Brain microvascular endothelial cell (primary cell): Measurements from ENCODE around the gene PRKCH.

Source experiments
- DNase-seq: peaks from one replicate; pipeline ENCODE4 v3.0.0-alpha.2; 2020
- H3K27ac ChIP-seq: fragments of 250-450 bp; sonication (Bioruptor Pico); 2 replicates; pipeline ENCODE4 v1.5.1; 2020; ENCODE audit warnings: mild to moderate bottlenecking, moderate library complexity
- H3K27me3 ChIP-seq: fragments of 250-450 bp; sonication (Bioruptor Pico); replicated peaks from 2 replicates; pipeline ENCODE4 v1.5.1; 2020; ENCODE audit warnings: mild to moderate bottlenecking
- H3K36me3 ChIP-seq: fragments of 250-450 bp; sonication (Bioruptor Pico); replicated peaks from 2 replicates; pipeline ENCODE4 v1.5.1; 2020; ENCODE audit warnings: mild to moderate bottlenecking
- H3K4me3 ChIP-seq: 2 replicates; pipeline ENCODE4 v1.5.1; 2011; ENCODE audit warnings: low read depth, mild to moderate bottlenecking, control low read depth, low read length, moderate library complexity
- in situ Hi-C: cut with HindIII; loops from 2 replicates; pipeline ENCODE4 v1.10.0; 2017; ENCODE audit warnings: low sequenced_read_pairs, low pct_ligation_motif_present
- TF ChIP-seq, protein P1 (sequence below): IDR thresholded peaks from 2 replicates; pipeline ENCODE4 v1.5.1; 2011; ENCODE audit warnings: low read depth, mild to moderate bottlenecking, moderate library complexity, low read length, control low read depth, inconsistent platforms; ENCODE audit errors: missing control alignments

Gene PRKCH

DNA sequence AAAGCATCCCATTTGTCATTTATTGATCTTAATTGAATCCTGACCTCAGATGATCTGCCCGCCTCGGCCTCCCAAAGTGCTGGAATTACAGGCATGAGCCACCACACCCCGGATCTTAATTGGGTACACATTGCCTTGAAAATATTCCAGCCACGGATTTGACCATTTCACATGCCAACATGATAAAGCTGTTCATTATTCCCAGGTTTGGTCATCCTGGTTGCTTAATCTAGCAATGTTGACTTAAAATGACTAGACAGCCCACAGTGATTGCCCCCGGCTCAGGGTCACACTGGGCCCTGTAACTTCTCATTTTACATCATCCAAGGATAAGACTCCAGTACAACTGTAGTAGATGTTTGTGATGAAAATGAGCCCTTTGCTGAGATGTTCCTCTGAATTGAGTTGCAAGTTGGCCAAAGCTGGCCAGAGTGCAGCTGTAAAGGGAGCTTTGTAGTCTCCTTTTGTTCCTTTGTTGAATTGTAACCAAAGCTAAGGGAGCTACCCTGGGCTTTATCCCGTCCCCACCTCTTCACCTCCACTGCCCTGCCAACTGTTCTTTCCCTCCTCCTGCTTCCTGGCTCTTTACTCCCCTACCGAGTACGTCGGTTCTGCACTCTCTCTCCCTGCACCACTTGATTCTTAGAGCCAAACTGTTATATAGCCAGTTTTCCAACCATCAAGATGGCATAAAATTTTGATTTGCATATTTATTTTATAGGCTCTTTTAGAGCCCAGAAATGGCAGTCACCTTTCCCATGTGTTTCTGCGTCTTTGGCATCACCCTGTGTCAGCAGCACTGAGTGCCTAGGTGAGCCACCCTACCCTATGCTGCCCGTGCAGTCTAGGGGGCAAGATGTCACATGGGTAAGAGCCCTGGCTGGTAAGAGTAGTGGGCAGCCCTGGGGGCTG is 232.6 kb downstream of the PRKCH start:
- no peaks in the 10 kb centered on the region for H3K36me3 ChIP-seq
- H3K27me3 ChIP-seq, result no peaks in the 10 kb centered on the region
- TF ChIP-seq, protein P1, sequence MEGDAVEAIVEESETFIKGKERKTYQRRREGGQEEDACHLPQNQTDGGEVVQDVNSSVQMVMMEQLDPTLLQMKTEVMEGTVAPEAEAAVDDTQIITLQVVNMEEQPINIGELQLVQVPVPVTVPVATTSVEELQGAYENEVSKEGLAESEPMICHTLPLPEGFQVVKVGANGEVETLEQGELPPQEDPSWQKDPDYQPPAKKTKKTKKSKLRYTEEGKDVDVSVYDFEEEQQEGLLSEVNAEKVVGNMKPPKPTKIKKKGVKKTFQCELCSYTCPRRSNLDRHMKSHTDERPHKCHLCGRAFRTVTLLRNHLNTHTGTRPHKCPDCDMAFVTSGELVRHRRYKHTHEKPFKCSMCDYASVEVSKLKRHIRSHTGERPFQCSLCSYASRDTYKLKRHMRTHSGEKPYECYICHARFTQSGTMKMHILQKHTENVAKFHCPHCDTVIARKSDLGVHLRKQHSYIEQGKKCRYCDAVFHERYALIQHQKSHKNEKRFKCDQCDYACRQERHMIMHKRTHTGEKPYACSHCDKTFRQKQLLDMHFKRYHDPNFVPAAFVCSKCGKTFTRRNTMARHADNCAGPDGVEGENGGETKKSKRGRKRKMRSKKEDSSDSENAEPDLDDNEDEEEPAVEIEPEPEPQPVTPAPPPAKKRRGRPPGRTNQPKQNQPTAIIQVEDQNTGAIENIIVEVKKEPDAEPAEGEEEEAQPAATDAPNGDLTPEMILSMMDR, result peak; percentile 10
- H3K27ac ChIP-seq, result peak overlapping the region; percentile 97
- H3K4me3 ChIP-seq, result no peak overlapping the region
- in situ Hi-C loops, result loop anchor here (25.0 kb wide), 1 partner anchor 158 kb away; no protein-coding TSS in a partner anchor
- DNase-seq, result peak; percentile 97

DNA sequence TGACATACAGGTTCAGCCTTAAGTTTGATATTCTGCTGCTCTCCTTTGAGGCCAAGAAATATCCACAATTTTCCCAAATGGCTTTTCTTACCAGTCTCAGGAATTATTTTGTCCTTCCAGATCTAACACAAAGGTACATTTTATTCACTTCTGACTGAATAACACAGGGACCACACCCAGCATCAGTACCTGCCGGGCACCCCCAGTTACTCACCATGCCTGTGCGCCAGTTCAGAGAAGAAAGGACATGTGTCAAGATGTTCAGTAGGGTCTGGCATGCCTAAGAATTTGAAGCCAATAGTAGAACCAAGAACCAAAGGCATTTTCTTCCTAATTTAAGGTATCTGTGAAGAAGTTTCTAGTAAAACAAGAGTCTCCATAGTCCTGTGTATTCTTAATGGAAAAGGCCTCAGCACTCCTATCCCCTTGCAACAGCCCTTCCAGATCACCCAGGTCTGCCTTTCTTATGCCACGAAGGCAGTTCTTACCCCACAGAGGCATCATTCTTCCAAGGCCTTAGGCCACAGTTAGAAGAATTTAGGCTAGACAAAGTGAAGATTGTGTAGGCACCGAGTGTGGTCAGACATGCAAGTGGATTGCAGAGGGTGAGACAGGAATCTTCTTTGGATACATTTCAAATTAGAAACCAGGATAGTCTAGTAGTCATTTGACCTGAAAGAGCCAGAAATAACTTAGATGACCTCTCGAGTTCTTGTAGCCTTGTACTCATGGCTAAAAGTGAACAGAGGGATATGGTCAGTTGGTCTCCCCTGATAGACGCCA is 233.9 kb downstream of the PRKCH start:
- DNase-seq, result no peak
- H3K4me3 ChIP-seq, result no peak overlapping the region
- H3K36me3 ChIP-seq, result no peaks in the 10 kb centered on the region

DNA sequence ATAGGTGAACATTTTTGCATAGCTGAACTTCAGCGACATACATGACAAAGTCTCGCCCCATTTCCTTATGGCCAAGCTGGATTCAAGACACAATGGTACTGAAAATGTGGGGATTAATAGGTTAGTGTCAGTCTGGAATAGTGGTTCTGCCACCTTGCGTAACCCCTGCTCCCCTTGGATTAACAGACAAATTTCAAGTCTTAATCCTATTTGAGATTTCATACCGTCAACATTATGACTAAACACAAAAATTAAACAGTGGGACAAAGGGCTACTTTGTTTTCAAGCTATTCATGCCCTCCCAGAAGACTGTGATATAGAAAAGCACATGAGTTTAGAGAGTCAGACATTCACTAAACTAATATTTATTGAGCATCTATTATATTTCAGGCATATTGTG is 235.1 kb downstream of the PRKCH start:
- TF ChIP-seq, protein P1, result no peak
- no peaks in the 10 kb centered on the region for H3K27me3 ChIP-seq
- no peaks in the 10 kb centered on the region for H3K36me3 ChIP-seq
- no peak for DNase-seq
- no peak overlapping the region for H3K4me3 ChIP-seq
- in situ Hi-C loops, result loop anchor here (25.0 kb wide), 1 partner anchor 156 kb away; no protein-coding TSS in a partner anchor
- no peak overlapping the region for H3K27ac ChIP-seq

More for the DNA sequence above, 233.9 kb downstream of the PRKCH start:
- in situ Hi-C loops, result loop anchor here (25.0 kb wide), 1 partner anchor 157 kb away; no protein-coding TSS in a partner anchor
- no peaks in the 10 kb centered on the region for H3K27me3 ChIP-seq
- TF ChIP-seq, protein P1, result no peak
- peak overlapping the region; percentile 97 for H3K27ac ChIP-seq

DNA sequence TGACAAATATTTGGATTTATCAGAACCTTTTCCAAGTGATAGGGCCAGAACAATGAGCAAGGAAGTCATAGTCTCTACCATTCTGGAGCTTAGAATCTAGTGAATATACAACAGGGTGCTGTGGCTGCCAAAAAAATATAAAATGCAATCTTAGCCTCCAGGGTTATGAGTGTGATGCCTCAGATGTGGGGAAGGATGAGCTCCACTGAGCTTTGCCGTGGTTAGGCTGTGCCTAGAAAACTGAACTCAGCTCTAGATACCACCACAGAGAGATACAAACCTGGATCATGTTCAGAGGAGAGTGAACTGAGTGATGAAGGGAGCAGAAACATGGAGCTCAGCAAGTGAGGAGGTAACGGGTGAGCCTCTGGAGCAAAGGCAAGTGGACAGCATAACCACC is 235.9 kb downstream of the PRKCH start:
- no peak for DNase-seq
- in situ Hi-C loops, result loop anchor here (25.0 kb wide), 1 partner anchor 155 kb away; no protein-coding TSS in a partner anchor
- Histone ChIP-seq H3K27me3 (no peaks in the 10 kb centered on the region), H3K36me3 (no peaks in the 10 kb centered on the region), H3K27ac (no peak overlapping the region), H3K4me3 (no peak overlapping the region)
- TF ChIP-seq, protein P1, result no peak

DNA sequence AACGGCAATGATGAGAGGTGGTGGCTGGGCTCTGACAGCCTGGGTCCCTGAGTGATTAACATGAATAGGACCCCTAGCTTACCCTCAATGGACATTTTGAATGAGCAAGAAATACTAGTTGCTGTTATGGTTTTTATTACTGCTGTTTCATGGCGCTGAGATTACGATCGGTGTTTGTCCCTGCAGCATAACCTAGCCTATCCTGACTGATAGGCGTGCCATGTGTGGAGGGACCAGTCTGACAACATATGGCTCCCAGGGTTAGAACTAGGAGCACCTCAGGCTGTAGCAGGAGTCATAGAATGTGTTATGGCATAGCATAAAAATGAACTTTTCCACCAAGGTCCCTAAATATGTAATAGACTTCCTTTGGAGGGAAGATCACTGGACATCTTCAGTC is 236.5 kb downstream of the PRKCH start:
- no peak for DNase-seq
- Histone ChIP-seq H3K36me3 (no peaks in the 10 kb centered on the region), H3K27ac (peak overlapping the region; percentile 34), H3K4me3 (no peak overlapping the region), H3K27me3 (no peaks in the 10 kb centered on the region)
- in situ Hi-C loops, result loop anchor here (25.0 kb wide), 1 partner anchor 154 kb away; no protein-coding TSS in a partner anchor
- TF ChIP-seq, protein P1, result no peak
